SU-DHL-6 (cell line): ENCODE measurements around the gene TREML1.

Experiments used
- H2AFZ ChIP-seq: fragments of 200-600 bp; sonication (generic); 2 replicates; pipeline ENCODE4 v1.6.1; 2014; ENCODE audit warnings: low read depth, mild to moderate bottlenecking, moderate library complexity, mixed read lengths, antibody characterized with exemption, low read length; ENCODE audit not compliant: severe bottlenecking
- H3F3A ChIP-seq: fragments of 200-600 bp; shearing (Covaris generic); 2 replicates; pipeline ENCODE4 v1.6.0; 2016; ENCODE audit warnings: antibody characterized with exemption, mild to moderate bottlenecking; ENCODE audit not compliant: insufficient read depth
- H3K27ac ChIP-seq: fragments of 200-600 bp; sonication (generic); 2 replicates; pipeline ENCODE4 v1.5.1; 2016; ENCODE audit warnings: low read depth, mild to moderate bottlenecking, low read length, moderate library complexity, mixed read lengths
- H3K27me3 ChIP-seq: fragments of 200-600 bp; sonication (generic), shearing (Covaris generic); 2 replicates; pipeline ENCODE4 v1.6.0; 2014; ENCODE audit warnings: mild to moderate bottlenecking, low read length
- H3K36me3 ChIP-seq: fragments of 200-600 bp; sonication (generic); 2 replicates; pipeline ENCODE4 v1.6.1; 2014; ENCODE audit warnings: mild to moderate bottlenecking, low read length, mixed read lengths
- H3K4me2 ChIP-seq: fragments of 300-600, 200-600 bp; shearing (Covaris generic), sonication (generic); 2 replicates; pipeline ENCODE4 v1.6.0; 2014; ENCODE audit warnings: low read length, low read depth, mild to moderate bottlenecking; ENCODE audit not compliant: poor library complexity, severe bottlenecking
- H3K4me3 ChIP-seq: fragments of 200-600 bp; sonication (generic); 2 replicates; pipeline ENCODE4 v1.5.1; 2014; ENCODE audit warnings: antibody characterized with exemption, low read length, mild to moderate bottlenecking, mixed read lengths; ENCODE audit not compliant: insufficient read depth, poor library complexity, severe bottlenecking
- H3K79me2 ChIP-seq: fragments of 200-600 bp; sonication (generic); 2 replicates; pipeline ENCODE4 v1.6.1; 2014; ENCODE audit warnings: mild to moderate bottlenecking, low read length, moderate library complexity; ENCODE audit not compliant: insufficient read depth
- H3K9ac ChIP-seq: fragments of 200-600 bp; sonication (generic); 2 replicates; pipeline ENCODE4 v1.7.0; 2014; ENCODE audit warnings: mild to moderate bottlenecking, low read length
- H3K9me2 ChIP-seq: fragments of 200-600 bp; sonication (generic); replicated peaks from 2 replicates; pipeline ENCODE4 v1.6.1; 2014; ENCODE audit warnings: low read length; ENCODE audit not compliant: insufficient read depth
- H3K9me3 ChIP-seq: fragments of 200-600 bp; sonication (generic); 2 replicates; pipeline ENCODE4 v1.6.1; 2014; ENCODE audit warnings: low read length, mixed read lengths; ENCODE audit not compliant: insufficient read depth
- H4K20me1 ChIP-seq: fragments of 200-600 bp; sonication (generic); 2 replicates; pipeline ENCODE4 v1.6.1; 2014; ENCODE audit warnings: low read depth, mild to moderate bottlenecking, antibody characterized with exemption, low read length, moderate library complexity, mixed read lengths
- CTCF ChIP-seq: fragments of 200-600 bp; sonication (generic); IDR thresholded peaks from one replicate; pipeline ENCODE4 v1.5.1; 2017; ENCODE audit warnings: antibody characterized with exemption, mild to moderate bottlenecking, low read length, moderate library complexity; ENCODE audit not compliant: insufficient read depth, poor library complexity, severe bottlenecking
- EZH2phosphoT487 ChIP-seq: fragments of 200-600 bp; sonication (generic), shearing (Covaris generic); conservative IDR thresholded peaks from 2 replicates; pipeline ENCODE4 v1.6.1; 2018; ENCODE audit warnings: mild to moderate bottlenecking, antibody characterized with exemption, low read length, moderate library complexity, mixed read lengths

Gene TREML1

GRCh38 chr6:41167173-41167963, 13.2 kb upstream of the TREML1 start:
- no peak overlapping the region for H3K9ac ChIP-seq
- H3K27ac ChIP-seq = no peak overlapping the region
- no peaks in the 10 kb centered on the region for H3K27me3 ChIP-seq
- no peak overlapping the region for H3K4me2 ChIP-seq
- H4K20me1 ChIP-seq = no peaks in the 10 kb centered on the region
- no peak for TF ChIP-seq EZH2phosphoT487
- TF ChIP-seq CTCF = no peak
- no peaks in the 10 kb centered on the region for H3K36me3 ChIP-seq
- no peak overlapping the region for H3K4me3 ChIP-seq
- no peaks in the 10 kb centered on the region for H3K9me3 ChIP-seq
- H3K9me2 ChIP-seq = no peaks in the 10 kb centered on the region
- H3K79me2 ChIP-seq = no peaks in the 10 kb centered on the region
- H2AFZ ChIP-seq = no peak overlapping the region
- no peaks in the 10 kb centered on the region for H3F3A ChIP-seq

GRCh38 chr6:41164551-41165120, 10.5 kb upstream of the TREML1 start:
- H3F3A ChIP-seq = no peaks in the 10 kb centered on the region
- no peak overlapping the region for H3K4me2 ChIP-seq
- no peaks in the 10 kb centered on the region for H3K36me3 ChIP-seq
- no peak overlapping the region for H3K9ac ChIP-seq
- no peak overlapping the region for H3K4me3 ChIP-seq
- no peak overlapping the region for H2AFZ ChIP-seq
- H3K79me2 ChIP-seq = no peaks in the 10 kb centered on the region
- H4K20me1 ChIP-seq = no peaks in the 10 kb centered on the region
- no peaks in the 10 kb centered on the region for H3K27me3 ChIP-seq
- H3K9me3 ChIP-seq = no peaks in the 10 kb centered on the region
- H3K27ac ChIP-seq = no peak overlapping the region
- H3K9me2 ChIP-seq = no peaks in the 10 kb centered on the region
- TF ChIP-seq EZH2phosphoT487 = no peak

GRCh38 chr6:41163419-41163717, 9.2 kb upstream of the TREML1 start:
- no peaks in the 10 kb centered on the region for H4K20me1 ChIP-seq
- H3K9me3 ChIP-seq = no peaks in the 10 kb centered on the region
- H3K79me2 ChIP-seq = no peaks in the 10 kb centered on the region
- H3K9me2 ChIP-seq = no peaks in the 10 kb centered on the region
- H3K27me3 ChIP-seq = no peaks in the 10 kb centered on the region
- no peak overlapping the region for H2AFZ ChIP-seq
- H3K27ac ChIP-seq = no peak overlapping the region
- no peak overlapping the region for H3K9ac ChIP-seq
- no peak overlapping the region for H3K4me3 ChIP-seq
- H3F3A ChIP-seq = no peaks in the 10 kb centered on the region
- no peak for TF ChIP-seq EZH2phosphoT487
- TF ChIP-seq CTCF = no peak
- H3K36me3 ChIP-seq = no peaks in the 10 kb centered on the region
- no peak overlapping the region for H3K4me2 ChIP-seq

- no peaks in the 10 kb centered on the region for H3K36me3 ChIP-seq
- TF ChIP-seq CTCF = no peak
- no peak for TF ChIP-seq EZH2phosphoT487
- no peak within 1 kb of the TSS for H3K4me2 ChIP-seq
- H3K9me3 ChIP-seq = no peaks in the 10 kb centered on the region
- H3F3A ChIP-seq = no peaks in the 10 kb centered on the region
- no peak within 1 kb of the TSS for H3K27ac ChIP-seq
- H3K79me2 ChIP-seq = no peaks in the 10 kb centered on the region
- no peak within 1 kb of the TSS for H3K4me3 ChIP-seq
- H2AFZ ChIP-seq = no peak within 1 kb of the TSS
- no peaks in the 10 kb centered on the region for H3K9me2 ChIP-seq
- no peaks in the 10 kb centered on the region for H3K27me3 ChIP-seq
- no peak within 1 kb of the TSS for H3K9ac ChIP-seq
- H4K20me1 ChIP-seq = no peaks in the 10 kb centered on the region
Observed at GRCh38 chr6:41162687-41163418, 8.7 kb upstream of the TREML1 start, which contains the start of gene TREM2. Gene TREM2 (minus strand): TSS chr6:41163116. CDS start chr6:41163082, 34 bp downstream.
